HepG2 (cell line): Measurements from ENCODE around the gene MAP3K21. TPM values are rescaled to one million over a fixed set of nuclear protein-coding genes. Genes with fewer than 3 reads are reported as not detected.

Source experiments
- ATAC-seq: fragments of 200-7000 bp; cut with Tn5 transposase; 3 replicates; pipeline ENCODE4 v1.9.1; 2020; ENCODE audit warnings: mild to moderate bottlenecking, moderate library complexity
- BruUV-seq: library from RNA; stranded (reverse); fragments of 400-500 nt; replicated peaks from 2 replicates; lab custom pipeline; 2021; lab: Mats Ljungman, UMichigan
- CTCF ChIA-PET: fragments of 300-600 bp; formaldehyde crosslinking; extraction: SDS; loops from one replicate; lab custom pipeline; 2021; ENCODE audit warnings: low total read pairs, inconsistent platforms, low intra/inter-chr PET ratio; lab: Yijun Ruan, JAX
- POLR2A ChIA-PET: fragments of 350-600 bp; sonication (Branson Sonifier 250); formaldehyde crosslinking; loops from one replicate; lab custom pipeline; 2020; ENCODE audit warnings: antibody characterized with exemption, inconsistent platforms; lab: Yijun Ruan, JAX
- DNase-seq: peaks from one replicate; pipeline ENCODE4 v3.0.0-alpha.2; 2015; ENCODE audit warnings: low spot score
- FAIRE-seq: peaks from 3 replicates; lab custom pipeline; 2011; peaks lifted over from hg19 to GRCh38; lab: Jason Lieb, UNC
- H2AFZ ChIP-seq: one replicate; pipeline ENCODE4 v1.6.1; 2011; ENCODE audit warnings: low read length, inconsistent platforms
- H3K27ac ChIP-seq: fragments of 300-600 bp; 3 replicates; pipeline ENCODE4 v1.8.0; 2011; ENCODE audit warnings: mixed run types, mild to moderate bottlenecking, mixed read lengths, low read length, inconsistent platforms; ENCODE audit not compliant: insufficient read depth; ENCODE audit errors: extremely low read length
- H3K27me3 ChIP-seq, 2 experiments: fragments of 200-600 bp in 1 of 2; 2 replicates in 1 of 2; 3 replicates in 1 of 2; pipeline versions ENCODE4 v1.6.0 to v1.8.0; 2011; ENCODE audit warnings: low read length in 2 of 2, mild to moderate bottlenecking in 2 of 2, moderate library complexity in 2 of 2, inconsistent platforms in 1 of 2; ENCODE audit not compliant: insufficient read depth in 2 of 2, control insufficient read depth in 1 of 2
- H3K36me3 ChIP-seq, 2 experiments: fragments of 200-600 bp in 1 of 2; replicated peaks in 1 of 2; 2 replicates in 1 of 2; 3 replicates in 1 of 2; pipeline versions ENCODE4 v1.5.1 to v1.8.0; 2011; ENCODE audit warnings: low read length in 2 of 2, inconsistent platforms in 1 of 2; ENCODE audit not compliant: insufficient read depth in 2 of 2, control insufficient read depth in 1 of 2
- H3K4me1 ChIP-seq: 2 replicates; pipeline ENCODE4 v1.5.1; 2012; ENCODE audit warnings: low read length, inconsistent platforms; ENCODE audit not compliant: insufficient read depth
- H3K4me2 ChIP-seq: 2 replicates; pipeline ENCODE4 v1.6.0; 2011; ENCODE audit warnings: low read depth, low read length, inconsistent platforms
- H3K4me3 ChIP-seq, 3 experiments: fragments of 200-600 bp in 1 of 3; sonication (generic), shearing (Covaris generic) in 1 of 3; replicated peaks in 1 of 3; 2 replicates each; pipeline ENCODE4 v1.5.1; 2011 to 2016; ENCODE audit warnings: low read length in 3 of 3, inconsistent platforms in 2 of 3, low read depth in 2 of 3, mild to moderate bottlenecking in 2 of 3, control low read depth in 1 of 3, mixed read lengths in 1 of 3; ENCODE audit not compliant: insufficient read depth in 1 of 3
- H3K79me2 ChIP-seq: one replicate; pipeline ENCODE4 v1.6.1; 2011; ENCODE audit warnings: low read length, inconsistent platforms; ENCODE audit not compliant: insufficient read depth
- H3K9ac ChIP-seq: 2 replicates; pipeline ENCODE4 v1.6.0; 2011; ENCODE audit warnings: mild to moderate bottlenecking, low read depth, low read length, inconsistent platforms; ENCODE audit not compliant: insufficient read depth
- H3K9me3 ChIP-seq: 2 replicates; pipeline ENCODE4 v1.5.1; 2012; ENCODE audit warnings: mild to moderate bottlenecking, low read length
- H4K20me1 ChIP-seq: 2 replicates; pipeline ENCODE4 v1.6.0; 2011; ENCODE audit warnings: inconsistent platforms, mild to moderate bottlenecking, low read length, moderate library complexity; ENCODE audit not compliant: insufficient read depth
- ADNP ChIP-seq: sonication (generic); formaldehyde crosslinking; IDR thresholded peaks from 2 replicates; pipeline ENCODE4 v1.4.0; 2020; ENCODE audit warnings: missing genetic modification reagents
- ARID2 ChIP-seq: sonication (generic); formaldehyde crosslinking; IDR thresholded peaks from 2 replicates; pipeline ENCODE4 v1.8.1; 2022; ENCODE audit warnings: mild to moderate bottlenecking, missing genetic modification reagents, borderline replicate concordance
- MEIS2 ChIP-seq: sonication (generic); formaldehyde crosslinking; IDR thresholded peaks from 2 replicates; pipeline ENCODE4 v1.9.0; 2021; ENCODE audit warnings: mild to moderate bottlenecking, missing genetic modification reagents
- SIX1 ChIP-seq: sonication (generic); formaldehyde crosslinking; IDR thresholded peaks from 2 replicates; pipeline ENCODE4 v1.4.0; 2020; ENCODE audit warnings: missing genetic modification reagents, borderline replicate concordance
- TFAP4 ChIP-seq: sonication (generic); IDR thresholded peaks from 2 replicates; pipeline ENCODE4 v1.6.1; 2016; ENCODE audit warnings: low read depth, borderline replicate concordance
- THAP7 ChIP-seq: sonication (generic); formaldehyde crosslinking; IDR thresholded peaks from 2 replicates; pipeline ENCODE4 v1.8.1; 2023; ENCODE audit warnings: mild to moderate bottlenecking, missing genetic modification reagents
- TRIM22 ChIP-seq: fragments of 450-650 bp; IDR thresholded peaks from 2 replicates; pipeline ENCODE4 v1.6.1; 2017
- ZBTB38 ChIP-seq: sonication (generic); formaldehyde crosslinking; IDR thresholded peaks from 2 replicates; pipeline ENCODE4 v1.5.1; 2020; ENCODE audit warnings: mild to moderate bottlenecking, missing genetic modification reagents
- ZBTB7B ChIP-seq: sonication (generic); formaldehyde crosslinking; IDR thresholded peaks from 2 replicates; pipeline ENCODE4 v1.4.0; 2020; ENCODE audit warnings: missing genetic modification reagents
- ZFP36L1 ChIP-seq: sonication (generic); formaldehyde crosslinking; IDR thresholded peaks from 2 replicates; pipeline ENCODE4 v1.8.0; 2022; ENCODE audit warnings: mild to moderate bottlenecking, missing genetic modification reagents, moderate library complexity
- ZNF615 ChIP-seq: sonication (generic); formaldehyde crosslinking; IDR thresholded peaks from 2 replicates; pipeline ENCODE4 v1.5.0; 2020; ENCODE audit warnings: mild to moderate bottlenecking, missing genetic modification reagents, borderline replicate concordance
- ZNF619 ChIP-seq: sonication (generic); formaldehyde crosslinking; IDR thresholded peaks from 2 replicates; pipeline ENCODE4 v1.4.0; 2020; ENCODE audit warnings: mild to moderate bottlenecking, missing genetic modification reagents
- ZNF678 ChIP-seq: sonication (generic); formaldehyde crosslinking; IDR thresholded peaks from 2 replicates; pipeline ENCODE4 v1.4.0; 2020; ENCODE audit warnings: mild to moderate bottlenecking, missing genetic modification reagents
- ZNF850 ChIP-seq: sonication (generic); formaldehyde crosslinking; conservative IDR thresholded peaks from 2 replicates; pipeline ENCODE4 v1.9.0; 2021; ENCODE audit warnings: mild to moderate bottlenecking, missing genetic modification reagents
- WGBS: methylation state at CpG from one replicate; pipeline ENCODE4 v1.1.6; 2017; ENCODE audit warnings: low lambda C conversion rate; 5-methylcytosine and 5-hydroxymethylcytosine counted together
- in situ Hi-C: cut with HindIII; loops from 2 replicates; pipeline ENCODE4 v1.10.0; 2017; ENCODE audit warnings: low pct_unique_long_range_greater_than_20kb; ENCODE audit not compliant: extremely low pct_ligation_motif_present
- intact Hi-C: fragments of 100-400 bp; cut with micrococcal nuclease; formaldehyde crosslinking; loops from one replicate; pipeline ENCODE4 v1.10.0; 2022; ENCODE audit not compliant: unreplicated experiment
- polyA plus RNA-seq, 8 experiments: library from polyadenylated mRNA; depleted of rRNA in 3 of 8; stranded (reverse) in 7 of 8; unstranded in 1 of 8; fragments of >200 nt; fragmentation: Illumina TruSeq in 4 of 8; extraction: Trizol in 4 of 8; gene quantifications; 2 replicates each; pipeline versions ENCODE4 v1.2.1 to v1.2.3, GENCODE V29; 2011 to 2016; ENCODE audit warnings: low read depth in 4 of 8, missing spikeins in 1 of 8, mixed read lengths in 1 of 8; ENCODE audit not compliant: insufficient read depth in 1 of 8
- total RNA-seq, 5 experiments: library from RNA; depleted of rRNA; stranded (reverse); fragments of >200 nt; fragmentation: Illumina TruSeq; extraction: Trizol; gene quantifications; 2 replicates each; pipeline ENCODE4 v1.2.3, GENCODE V29; 2016; ENCODE audit warnings: low read depth in 1 of 5
- TF ChIP-seq, protein P1 (sequence below): IDR thresholded peaks from 2 replicates; pipeline ENCODE4 v1.6.1; 2016
- TF ChIP-seq, protein P2 (sequence below): sonication (generic); formaldehyde crosslinking; conservative IDR thresholded peaks from 2 replicates; pipeline ENCODE4 v1.4.0; 2020; ENCODE audit warnings: missing genetic modification reagents

Gene MAP3K21
- total and polyA plus RNA-seq, 2 of the 13 experiments (the other 11 are each of a cell fraction or from before 2014, with no cell fraction given): not detected

- TF ChIP-seq, protein P1, sequence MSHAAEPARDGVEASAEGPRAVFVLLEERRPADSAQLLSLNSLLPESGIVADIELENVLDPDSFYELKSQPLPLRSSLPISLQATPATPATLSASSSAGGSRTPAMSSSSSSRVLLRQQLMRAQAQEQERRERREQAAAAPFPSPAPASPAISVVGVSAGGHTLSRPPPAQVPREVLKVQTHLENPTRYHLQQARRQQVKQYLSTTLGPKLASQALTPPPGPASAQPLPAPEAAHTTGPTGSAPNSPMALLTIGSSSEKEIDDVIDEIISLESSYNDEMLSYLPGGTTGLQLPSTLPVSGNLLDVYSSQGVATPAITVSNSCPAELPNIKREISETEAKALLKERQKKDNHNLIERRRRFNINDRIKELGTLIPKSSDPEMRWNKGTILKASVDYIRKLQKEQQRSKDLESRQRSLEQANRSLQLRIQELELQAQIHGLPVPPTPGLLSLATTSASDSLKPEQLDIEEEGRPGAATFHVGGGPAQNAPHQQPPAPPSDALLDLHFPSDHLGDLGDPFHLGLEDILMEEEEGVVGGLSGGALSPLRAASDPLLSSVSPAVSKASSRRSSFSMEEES (CRISPR knock-in tag): no peak
- TF ChIP-seq THAP7 (CRISPR knock-in tag) (no peak), TFAP4 (no peak)
- TF ChIP-seq, protein P2, sequence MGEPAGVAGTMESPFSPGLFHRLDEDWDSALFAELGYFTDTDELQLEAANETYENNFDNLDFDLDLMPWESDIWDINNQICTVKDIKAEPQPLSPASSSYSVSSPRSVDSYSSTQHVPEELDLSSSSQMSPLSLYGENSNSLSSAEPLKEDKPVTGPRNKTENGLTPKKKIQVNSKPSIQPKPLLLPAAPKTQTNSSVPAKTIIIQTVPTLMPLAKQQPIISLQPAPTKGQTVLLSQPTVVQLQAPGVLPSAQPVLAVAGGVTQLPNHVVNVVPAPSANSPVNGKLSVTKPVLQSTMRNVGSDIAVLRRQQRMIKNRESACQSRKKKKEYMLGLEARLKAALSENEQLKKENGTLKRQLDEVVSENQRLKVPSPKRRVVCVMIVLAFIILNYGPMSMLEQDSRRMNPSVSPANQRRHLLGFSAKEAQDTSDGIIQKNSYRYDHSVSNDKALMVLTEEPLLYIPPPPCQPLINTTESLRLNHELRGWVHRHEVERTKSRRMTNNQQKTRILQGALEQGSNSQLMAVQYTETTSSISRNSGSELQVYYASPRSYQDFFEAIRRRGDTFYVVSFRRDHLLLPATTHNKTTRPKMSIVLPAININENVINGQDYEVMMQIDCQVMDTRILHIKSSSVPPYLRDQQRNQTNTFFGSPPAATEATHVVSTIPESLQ (CRISPR knock-in tag): no peak
- TF ChIP-seq, all 625 proteins: peak for 0
Observed at GRCh38 chr1:233338102-233338501, 10.6 kb downstream of the MAP3K21 start (continued).

GRCh38 chr1:233340031-233340555, 12.6 kb downstream of the MAP3K21 start:
- in situ Hi-C loops: no loop called here
- no TSS peak for BruUV-seq
- no peak for TF ChIP-seq ZBTB7B
- no peak for TF ChIP-seq MEIS2 (CRISPR knock-in tag)
- no peak for TF ChIP-seq ZNF615 (CRISPR knock-in tag)
- no peak for TF ChIP-seq ZNF678 (CRISPR knock-in tag)
- TF ChIP-seq ADNP: no peak
- TF ChIP-seq SIX1 (CRISPR knock-in tag): no peak
- no peak for TF ChIP-seq ZNF619 (CRISPR knock-in tag)
- no peak for TF ChIP-seq TRIM22
- TF ChIP-seq ARID2 (CRISPR knock-in tag): no peak
- TF ChIP-seq ZFP36L1 (CRISPR knock-in tag): no peak
- TF ChIP-seq ZNF850 (CRISPR knock-in tag): no peak
- TF ChIP-seq ZBTB38 (CRISPR knock-in tag): no peak

More at GRCh38 chr1:233340031-233340555, 12.6 kb downstream of the MAP3K21 start:
- no peak overlapping the region for H2AFZ ChIP-seq
- ChIA-PET POLR2A (no interaction called here), CTCF (no interaction called here)
- intact Hi-C loops: no loop called here
- H3K79me2 ChIP-seq: no peaks in the 10 kb centered on the region
- H3K36me3 ChIP-seq: no peaks in the 10 kb centered on the region
- no peak overlapping the region for H3K9ac ChIP-seq
- FAIRE-seq (no peak), ATAC-seq (no peak), DNase-seq (no peak)
- no peak overlapping the region for H3K4me2 ChIP-seq
- H3K9me3 ChIP-seq: no peaks in the 10 kb centered on the region
- no peaks in the 10 kb centered on the region for H3K27me3 ChIP-seq
- 2% methylated on average over 3 of the region's 3 CpGs for WGBS
- H3K4me1 ChIP-seq: no peaks in the 10 kb centered on the region
- no peaks in the 10 kb centered on the region for H4K20me1 ChIP-seq
- H3K4me3 ChIP-seq: no peak overlapping the region
- no peak overlapping the region for H3K27ac ChIP-seq
